Measurements from ENCODE around the gene DACT3.

The DACT3 gene

GRCh38 chr19:46610851-46611770 lies 49.9 kb downstream of the DACT3 start:
- DNase-seq (ENCODE audit: low read depth): no peak

- DNase-seq (ENCODE audit: low read depth): no peak
Measured at GRCh38 chr19:46610413-46610775, 50.6 kb downstream of the DACT3 start.

- no peak for DNase-seq (ENCODE audit: low read depth)
Measured at GRCh38 chr19:46609511-46610412, 51.2 kb downstream of the DACT3 start.

GRCh38 chr19:46608581-46609345 lies 52.2 kb downstream of the DACT3 start:
- DNase-seq (ENCODE audit: low read depth): no peak

- DNase-seq (ENCODE audit: low read depth): no peak
Measured at GRCh38 chr19:46608178-46608577, 52.8 kb downstream of the DACT3 start.

GRCh38 chr19:46607448-46607841 lies 53.5 kb downstream of the DACT3 start:
- no peak for DNase-seq (ENCODE audit: low read depth)

- DNase-seq (ENCODE audit: low read depth): no peak
Measured at GRCh38 chr19:46606681-46607447, 54.1 kb downstream of the DACT3 start.

GRCh38 chr19:46606019-46606418 lies 55.0 kb downstream of the DACT3 start:
- no peak for DNase-seq (ENCODE audit: low read depth)

- DNase-seq (ENCODE audit: low read depth): no peak
Measured at GRCh38 chr19:46605356-46605821, 55.6 kb downstream of the DACT3 start.

GRCh38 chr19:46604781-46605355 lies 56.1 kb downstream of the DACT3 start:
- no peak for DNase-seq (ENCODE audit: low read depth)

GRCh38 chr19:46603752-46604231 lies 57.2 kb downstream of the DACT3 start:
- no peak for DNase-seq (ENCODE audit: low read depth)

- DNase-seq (ENCODE audit: low read depth): no peak
Measured at GRCh38 chr19:46603195-46603637, 57.8 kb downstream of the DACT3 start.

- DNase-seq (ENCODE audit: low read depth): no peak
Measured at GRCh38 chr19:46602392-46603194, 58.4 kb downstream of the DACT3 start.

- DNase-seq (ENCODE audit: low read depth): no peak
Measured at GRCh38 chr19:46601318-46602224, 59.4 kb downstream of the DACT3 start, which contains the start of gene CALM3. Gene CALM3 (plus strand): TSS chr19:46601330. CDS start chr19:46601435, 105 bp downstream.

GRCh38 chr19:46600384-46601317 lies 60.3 kb downstream of the DACT3 start:
- DNase-seq (ENCODE audit: low read depth): peak; percentile 93

- DNase-seq (ENCODE audit: low read depth): no peak
Measured at GRCh38 chr19:46599716-46600373, 61.1 kb downstream of the DACT3 start.

- no peak for DNase-seq (ENCODE audit: low read depth)
Measured at GRCh38 chr19:46598372-46598917, 62.5 kb downstream of the DACT3 start.

All from activated gamma-delta T cell treated with anti-CD3 and anti-CD28 coated beads, Interleukin-2, amount 50 U/mL, for 16 hours (primary cell).